ENCODE results near the gene PRRC2C. TPM values are rescaled to one million over a fixed set of nuclear protein-coding genes. Genes with fewer than 3 reads are reported as not detected.
A peak's percentile ranks its signal among the peaks of the same experiment; 100 is the strongest.

Gene PRRC2C
- total RNA-seq, 1 donor from 2014 or later, result 38.2 TPM

DNA sequence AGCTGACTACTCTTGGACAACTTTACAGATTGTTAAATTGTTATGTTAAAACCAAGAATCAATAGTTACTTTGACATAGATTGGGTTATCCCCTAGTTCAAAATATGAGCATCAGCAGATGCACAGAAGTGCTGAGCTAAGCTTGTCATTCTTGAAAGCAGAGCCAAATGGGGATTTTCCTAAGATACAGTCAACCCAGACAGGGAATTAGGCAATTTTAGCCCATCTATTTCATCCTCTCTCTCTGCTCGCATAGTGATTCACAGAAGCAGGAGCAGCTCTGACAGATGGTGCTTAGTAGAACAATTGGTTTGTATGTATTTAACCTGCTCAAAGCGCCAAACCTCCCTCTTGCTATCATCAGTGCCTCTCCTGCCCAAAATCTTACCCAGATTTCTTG, 27.9 kb upstream of the PRRC2C start:
- Histone ChIP-seq H3K36me3 (ENCODE audit: control insufficient read depth, insufficient read depth, low read length) (no peaks in the 10 kb centered on the region), H3K27me3 (ENCODE audit: control insufficient read depth, insufficient read depth, low read length) (no peaks in the 10 kb centered on the region), H3K4me3 (ENCODE audit: low read depth, low read length) (no peak overlapping the region)
- TF ChIP-seq, protein P1, sequence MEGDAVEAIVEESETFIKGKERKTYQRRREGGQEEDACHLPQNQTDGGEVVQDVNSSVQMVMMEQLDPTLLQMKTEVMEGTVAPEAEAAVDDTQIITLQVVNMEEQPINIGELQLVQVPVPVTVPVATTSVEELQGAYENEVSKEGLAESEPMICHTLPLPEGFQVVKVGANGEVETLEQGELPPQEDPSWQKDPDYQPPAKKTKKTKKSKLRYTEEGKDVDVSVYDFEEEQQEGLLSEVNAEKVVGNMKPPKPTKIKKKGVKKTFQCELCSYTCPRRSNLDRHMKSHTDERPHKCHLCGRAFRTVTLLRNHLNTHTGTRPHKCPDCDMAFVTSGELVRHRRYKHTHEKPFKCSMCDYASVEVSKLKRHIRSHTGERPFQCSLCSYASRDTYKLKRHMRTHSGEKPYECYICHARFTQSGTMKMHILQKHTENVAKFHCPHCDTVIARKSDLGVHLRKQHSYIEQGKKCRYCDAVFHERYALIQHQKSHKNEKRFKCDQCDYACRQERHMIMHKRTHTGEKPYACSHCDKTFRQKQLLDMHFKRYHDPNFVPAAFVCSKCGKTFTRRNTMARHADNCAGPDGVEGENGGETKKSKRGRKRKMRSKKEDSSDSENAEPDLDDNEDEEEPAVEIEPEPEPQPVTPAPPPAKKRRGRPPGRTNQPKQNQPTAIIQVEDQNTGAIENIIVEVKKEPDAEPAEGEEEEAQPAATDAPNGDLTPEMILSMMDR (IDR thresholded peaks at IDR 0.05; ENCODE audit: insufficient read depth, low read length, severe bottlenecking), result no peak
- FAIRE-seq (no peak), DNase-seq (ENCODE audit: low read depth) (peak; percentile 56)

DNA sequence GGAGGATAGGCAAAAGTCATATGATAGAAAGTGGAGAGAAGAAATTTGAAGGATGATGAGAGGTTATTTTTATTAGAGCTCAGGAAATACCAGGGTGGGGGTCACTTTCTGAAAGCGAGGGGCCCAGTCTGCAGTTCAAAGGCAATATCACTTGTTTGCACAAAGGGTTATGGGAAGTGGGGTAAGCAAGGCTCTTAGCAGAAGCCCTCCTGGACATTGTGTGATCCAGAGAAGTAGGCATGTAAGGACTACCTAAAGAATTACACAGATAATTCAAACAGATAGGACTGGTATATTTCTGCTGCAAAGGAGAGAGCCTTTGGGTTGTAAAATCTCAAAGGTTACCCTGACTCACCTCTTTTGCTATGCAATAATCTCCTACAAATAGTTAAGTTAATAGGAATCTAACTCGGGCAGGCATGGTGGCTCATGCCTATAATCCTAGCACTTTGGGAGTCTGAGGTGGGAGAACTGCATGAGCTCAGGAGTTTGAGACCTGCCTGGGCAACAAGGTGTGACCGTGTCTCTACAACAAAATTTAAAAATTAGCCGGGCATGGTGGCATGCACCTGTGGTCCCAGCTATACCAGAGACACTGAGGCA, 25.2 kb upstream of the PRRC2C start:
- no peak for FAIRE-seq
- DNase-seq (ENCODE audit: low read depth), result no peak
- TF ChIP-seq, protein P1 (IDR thresholded peaks at IDR 0.05; ENCODE audit: insufficient read depth, low read length, severe bottlenecking), result no peak

DNA sequence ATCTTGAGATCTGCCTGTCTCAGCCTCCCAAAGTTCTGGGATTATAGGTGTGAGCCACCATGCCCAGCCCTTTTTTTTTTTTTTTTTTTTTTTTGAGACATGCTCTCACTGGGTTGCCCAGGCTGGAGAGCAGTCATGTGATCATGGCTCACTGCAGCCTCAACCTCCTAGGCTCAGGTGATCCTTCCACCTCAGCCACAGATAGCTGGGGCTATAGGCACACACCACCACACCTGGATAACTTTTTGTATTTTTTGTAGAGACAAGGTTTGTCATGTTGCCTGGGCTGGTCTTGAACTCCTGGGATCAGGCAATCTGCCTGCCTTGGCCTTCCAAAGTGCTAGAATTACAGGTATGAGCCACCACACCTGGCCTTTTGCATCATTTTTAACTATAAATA, 17.7 kb upstream of the PRRC2C start:
- no peaks in the 10 kb centered on the region for H3K36me3 ChIP-seq (ENCODE audit: control insufficient read depth, insufficient read depth, low read length)
- FAIRE-seq, result no peak
- DNase-seq (ENCODE audit: low read depth), result peak; percentile 51
- TF ChIP-seq, protein P1 (IDR thresholded peaks at IDR 0.05; ENCODE audit: insufficient read depth, low read length, severe bottlenecking), result no peak
- H3K4me3 ChIP-seq (ENCODE audit: low read depth, low read length), result no peak overlapping the region
- H3K27me3 ChIP-seq (ENCODE audit: control insufficient read depth, insufficient read depth, low read length), result no peaks in the 10 kb centered on the region

More for the DNA sequence above, 25.2 kb upstream of the PRRC2C start:
- no peaks in the 10 kb centered on the region for H3K36me3 ChIP-seq (ENCODE audit: control insufficient read depth, insufficient read depth, low read length)
- no peak overlapping the region for H3K4me3 ChIP-seq (ENCODE audit: low read depth, low read length)
- H3K27me3 ChIP-seq (ENCODE audit: control insufficient read depth, insufficient read depth, low read length), result no peaks in the 10 kb centered on the region

DNA sequence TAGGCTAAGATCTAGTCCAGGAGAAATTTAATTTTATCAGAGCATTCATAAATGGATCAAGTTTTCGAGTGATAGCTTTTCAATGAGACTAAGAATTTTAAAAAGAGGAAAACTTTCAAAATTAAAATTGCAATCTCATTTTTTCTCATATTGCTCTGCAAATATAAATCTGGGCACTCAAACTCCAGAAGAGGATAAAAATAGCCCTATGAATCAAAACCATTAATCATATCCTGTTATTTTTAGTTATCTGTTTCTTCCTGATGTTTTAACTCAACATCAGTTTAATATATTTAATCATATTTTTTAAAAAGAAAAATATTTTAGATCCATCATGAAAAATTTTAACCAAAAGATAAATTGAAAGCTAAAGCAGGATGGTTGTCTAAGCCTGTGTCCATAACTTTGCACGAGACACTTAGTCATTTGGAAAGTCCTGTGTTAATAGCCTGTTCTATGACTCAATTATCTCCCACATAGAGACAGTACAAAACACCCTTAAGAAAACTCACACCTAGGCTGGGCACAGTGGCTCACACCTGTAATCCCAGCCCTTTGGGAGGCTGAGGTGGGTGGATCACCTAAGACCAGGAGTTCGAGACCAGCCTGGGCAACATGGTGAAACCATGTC, 17.1 kb upstream of the PRRC2C start:
- FAIRE-seq (no peak), DNase-seq (ENCODE audit: low read depth) (peak; percentile 96)
- no peaks in the 10 kb centered on the region for H3K27me3 ChIP-seq (ENCODE audit: control insufficient read depth, insufficient read depth, low read length)
- no peaks in the 10 kb centered on the region for H3K36me3 ChIP-seq (ENCODE audit: control insufficient read depth, insufficient read depth, low read length)
- H3K4me3 ChIP-seq (ENCODE audit: low read depth, low read length), result no peak overlapping the region
- TF ChIP-seq, protein P1 (IDR thresholded peaks at IDR 0.05; ENCODE audit: insufficient read depth, low read length, severe bottlenecking), result no peak

DNA sequence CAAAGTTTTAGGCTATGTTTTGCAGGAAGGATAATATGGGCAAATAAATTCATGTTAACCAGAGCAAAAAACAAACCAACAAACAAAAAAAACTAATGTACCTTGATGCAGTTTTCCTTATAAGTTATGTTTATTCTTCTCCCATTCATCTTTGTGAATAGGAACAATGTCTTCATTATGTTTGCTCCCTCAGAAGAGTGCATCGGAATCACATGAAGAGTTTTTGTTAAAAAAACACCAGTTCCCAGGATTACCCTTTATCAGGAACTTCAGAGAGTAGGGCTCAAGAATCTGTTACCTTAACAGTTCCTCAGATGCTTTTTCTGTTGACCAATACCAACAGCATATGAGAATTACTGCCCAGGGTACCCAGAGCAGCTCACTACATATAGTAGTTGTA, 14.6 kb upstream of the PRRC2C start:
- DNase-seq (ENCODE audit: low read depth) (no peak), FAIRE-seq (no peak)
- Histone ChIP-seq H3K36me3 (ENCODE audit: control insufficient read depth, insufficient read depth, low read length) (no peaks in the 10 kb centered on the region), H3K4me3 (ENCODE audit: low read depth, low read length) (no peak overlapping the region), H3K27me3 (ENCODE audit: control insufficient read depth, insufficient read depth, low read length) (no peaks in the 10 kb centered on the region)
- TF ChIP-seq, protein P1 (IDR thresholded peaks at IDR 0.05; ENCODE audit: insufficient read depth, low read length, severe bottlenecking), result no peak

Data from bronchial epithelial cell (primary cell).